GM13977 (cell line): Measurements from ENCODE around the gene RPL7A.

Experiments
- DNase-seq: peaks from one replicate; pipeline ENCODE4 v3.0.0; 2012; ENCODE audit warnings: low spot score
- CTCF ChIP-seq: IDR thresholded peaks from 2 replicates; pipeline ENCODE4 v1.5.1; 2012; ENCODE audit warnings: mild to moderate bottlenecking, control low read depth; ENCODE audit not compliant: insufficient read depth; ENCODE audit errors: extremely low read depth, missing control alignments
- in situ Hi-C: fragments of 300-500 bp; cut with MboI; formaldehyde crosslinking; loops from one replicate; pipeline ENCODE4 v1.12.0; 2022; ENCODE audit warnings: low sequenced_read_pairs, low pct_unique_long_range_greater_than_20kb, mixed read lengths, inconsistent platforms; ENCODE audit not compliant: unreplicated experiment

RPL7A gene

GRCh38 chr9:133348718-133349573 is 928 bp downstream of the RPL7A start:
- in situ Hi-C loops, result no loop called here
- no peak for TF ChIP-seq CTCF
- DNase-seq, result no peak

- in situ Hi-C loops, result no loop called here
- no peak for DNase-seq
- no peak for TF ChIP-seq CTCF
Observed at GRCh38 chr9:133349965-133350616, 2.1 kb downstream of the RPL7A start.

- no peak for TF ChIP-seq CTCF
- no peak for DNase-seq
- in situ Hi-C loops, result no loop called here
Observed at GRCh38 chr9:133351526-133351907, 3.5 kb downstream of the RPL7A start.

- in situ Hi-C loops, result no loop called here
- peak; percentile 58 for DNase-seq
- TF ChIP-seq CTCF, result peak; percentile 65
Observed at GRCh38 chr9:133351908-133352634, 4.1 kb downstream of the RPL7A start.

- no peak for DNase-seq
- in situ Hi-C loops, result no loop called here
Observed at GRCh38 chr9:133352635-133353340, 4.8 kb downstream of the RPL7A start.

More at GRCh38 chr9:133352635-133353340, 4.8 kb downstream of the RPL7A start:
- TF ChIP-seq CTCF, result no peak
